Measurements from ENCODE around the gene FAP.

- TF ChIP-seq CTCF (IDR thresholded peaks at IDR 0.05) = no peak
- TF ChIP-seq POLR2A (IDR thresholded peaks at IDR 0.05) = no peak
Measured at GRCh38 chr2:162245061-162245460, 1.8 kb upstream of the FAP start.

All from thyroid gland (tissue), 4 donors.